OCI-LY7 (cell line): Measurements from ENCODE around the gene MCF2L2. TPM values are rescaled to one million over a fixed set of nuclear protein-coding genes. Genes with fewer than 3 reads are reported as not detected.

ENCODE experiments used
- BruUV-seq: library from RNA; stranded (reverse); fragments of 400-500 nt; replicated peaks from 2 replicates; lab custom pipeline; 2021; lab: Mats Ljungman, UMichigan
- CTCF ChIA-PET: fragments of 300-600 bp; sonication (Branson Sonifier 250); formaldehyde crosslinking; loops from one replicate; lab custom pipeline; 2022; ENCODE audit warnings: antibody characterized with exemption; ENCODE audit not compliant: unreplicated experiment; lab: Charles Lee
- POLR2A ChIA-PET: fragments of 300-600 bp; sonication (Branson Sonifier 250); formaldehyde crosslinking; loops from one replicate; lab custom pipeline; 2022; ENCODE audit warnings: antibody characterized with exemption; lab: Charles Lee
- DNase-seq: peaks from one replicate; pipeline ENCODE4 v3.0.0-alpha.2; 2015; ENCODE audit warnings: low spot score
- H2AFZ ChIP-seq: fragments of 200-600 bp; sonication (generic), shearing (Covaris generic); 2 replicates; pipeline ENCODE4 v1.6.1; 2014; ENCODE audit warnings: mild to moderate bottlenecking, antibody characterized with exemption, low read length, moderate library complexity
- H3K27ac ChIP-seq: fragments of 200-600 bp; sonication (generic); 2 replicates; pipeline ENCODE4 v1.5.1; 2014; ENCODE audit warnings: mixed run types, low read depth, mild to moderate bottlenecking, moderate library complexity, low read length, inconsistent platforms; ENCODE audit not compliant: poor library complexity, severe bottlenecking
- H3K36me3 ChIP-seq: fragments of 200-600 bp; sonication (generic); 2 replicates; pipeline ENCODE4 v1.6.1; 2014; ENCODE audit warnings: mild to moderate bottlenecking, antibody characterized with exemption, low read length, moderate library complexity, mixed read lengths; ENCODE audit not compliant: insufficient read depth
- H3K4me1 ChIP-seq: fragments of 200-600 bp; sonication (generic); 2 replicates; pipeline ENCODE4 v1.5.1; 2014; ENCODE audit warnings: mild to moderate bottlenecking, low read length; ENCODE audit not compliant: insufficient read depth, poor library complexity, severe bottlenecking
- H3K4me2 ChIP-seq: fragments of 200-600 bp; sonication (generic); 2 replicates; pipeline ENCODE4 v1.6.1; 2014; ENCODE audit warnings: mild to moderate bottlenecking, low read length
- H3K4me3 ChIP-seq: fragments of 200-600 bp; sonication (generic); 2 replicates; pipeline ENCODE4 v1.5.1; 2014; ENCODE audit warnings: mild to moderate bottlenecking, low read depth, low read length; ENCODE audit not compliant: poor library complexity, severe bottlenecking
- H3K79me2 ChIP-seq: fragments of 200-600 bp; sonication (generic); 2 replicates; pipeline ENCODE4 v1.6.1; 2016; ENCODE audit warnings: low read depth, mild to moderate bottlenecking, low read length, moderate library complexity, mixed read lengths; ENCODE audit not compliant: insufficient read depth
- H3K9me2 ChIP-seq: fragments of 200-600 bp; sonication (generic); 2 replicates; pipeline ENCODE4 v1.6.1; 2016; ENCODE audit warnings: mild to moderate bottlenecking, low read length, mixed read lengths; ENCODE audit not compliant: insufficient read depth
- H3K9me3 ChIP-seq: fragments of 200-600 bp; sonication (generic); 2 replicates; pipeline ENCODE4 v1.6.1; 2014; ENCODE audit warnings: mild to moderate bottlenecking, mixed run types, low read length, mixed read lengths
- H4K20me1 ChIP-seq: fragments of 200-600 bp; sonication (generic); 2 replicates; pipeline ENCODE4 v1.6.1; 2014; ENCODE audit warnings: mild to moderate bottlenecking, antibody characterized with exemption, low read length, moderate library complexity, mixed read lengths; ENCODE audit not compliant: insufficient read depth
- EZH2phosphoT487 ChIP-seq: fragments of 200-600 bp; sonication (generic); IDR thresholded peaks from 2 replicates; pipeline ENCODE4 v1.6.1; 2018; ENCODE audit warnings: low read depth, borderline replicate concordance, mild to moderate bottlenecking, mixed run types, antibody characterized with exemption, low read length, moderate library complexity, mixed read lengths
- intact Hi-C: fragments of 100-400 bp; cut with micrococcal nuclease; formaldehyde crosslinking; loops from one replicate; pipeline ENCODE4 v1.10.0; 2022; ENCODE audit not compliant: unreplicated experiment
- total RNA-seq, 2 experiments: library from RNA; depleted of rRNA in 1 of 2; stranded (reverse); fragments of >200 nt in 1 of 2; shearing (Covaris generic) in 1 of 2; gene quantifications; 2 replicates each; pipeline ENCODE4 v1.2.3, GENCODE V29; 2014 to 2022
- TF ChIP-seq, protein P1 (sequence below): fragments of 200-600 bp; sonication (generic); conservative IDR thresholded peaks from 2 replicates; pipeline ENCODE4 v1.5.1; 2014; ENCODE audit warnings: mild to moderate bottlenecking, antibody characterized with exemption, low read length, moderate library complexity, mixed read lengths

Gene MCF2L2
- total RNA-seq, 2 experiments from 2014 or later, result 6.6 to 8.0 TPM

DNA sequence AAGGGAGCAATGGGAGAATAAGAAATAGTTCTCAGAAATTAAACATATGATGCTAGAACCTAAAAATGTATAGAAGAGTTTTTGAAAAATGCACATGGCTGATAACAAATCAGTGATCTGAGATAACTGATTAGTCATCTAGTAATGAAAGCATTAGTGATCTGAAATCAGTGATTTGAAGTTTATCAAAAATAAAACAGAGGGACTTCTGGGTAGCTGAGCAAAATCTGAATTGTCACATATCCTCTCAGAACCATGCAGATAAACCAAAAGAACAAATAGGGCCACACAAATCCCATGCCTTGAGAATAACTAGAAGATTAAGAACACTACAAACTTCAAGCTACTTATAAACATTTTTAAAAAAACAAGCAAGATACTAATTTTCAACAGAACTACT is 71.5 kb downstream of the MCF2L2 start:
- H3K79me2 ChIP-seq, result no peaks in the 10 kb centered on the region
- intact Hi-C loops, result no loop called here
- no peak overlapping the region for H2AFZ ChIP-seq
- CTCF ChIA-PET, result no interaction called here
- H3K4me3 ChIP-seq, result no peak overlapping the region
- no TSS peak for BruUV-seq
- H3K9me3 ChIP-seq, result no peaks in the 10 kb centered on the region
- no peak for DNase-seq
- H3K27ac ChIP-seq, result no peak overlapping the region
- H3K36me3 ChIP-seq, result no peaks in the 10 kb centered on the region
- no peak overlapping the region for H3K4me2 ChIP-seq
- POLR2A ChIA-PET, result no interaction called here
- no peaks in the 10 kb centered on the region for H4K20me1 ChIP-seq
- no peaks in the 10 kb centered on the region for H3K9me2 ChIP-seq
- H3K4me1 ChIP-seq, result no peaks in the 10 kb centered on the region
- no peak for TF ChIP-seq EZH2phosphoT487
- TF ChIP-seq, protein P1, sequence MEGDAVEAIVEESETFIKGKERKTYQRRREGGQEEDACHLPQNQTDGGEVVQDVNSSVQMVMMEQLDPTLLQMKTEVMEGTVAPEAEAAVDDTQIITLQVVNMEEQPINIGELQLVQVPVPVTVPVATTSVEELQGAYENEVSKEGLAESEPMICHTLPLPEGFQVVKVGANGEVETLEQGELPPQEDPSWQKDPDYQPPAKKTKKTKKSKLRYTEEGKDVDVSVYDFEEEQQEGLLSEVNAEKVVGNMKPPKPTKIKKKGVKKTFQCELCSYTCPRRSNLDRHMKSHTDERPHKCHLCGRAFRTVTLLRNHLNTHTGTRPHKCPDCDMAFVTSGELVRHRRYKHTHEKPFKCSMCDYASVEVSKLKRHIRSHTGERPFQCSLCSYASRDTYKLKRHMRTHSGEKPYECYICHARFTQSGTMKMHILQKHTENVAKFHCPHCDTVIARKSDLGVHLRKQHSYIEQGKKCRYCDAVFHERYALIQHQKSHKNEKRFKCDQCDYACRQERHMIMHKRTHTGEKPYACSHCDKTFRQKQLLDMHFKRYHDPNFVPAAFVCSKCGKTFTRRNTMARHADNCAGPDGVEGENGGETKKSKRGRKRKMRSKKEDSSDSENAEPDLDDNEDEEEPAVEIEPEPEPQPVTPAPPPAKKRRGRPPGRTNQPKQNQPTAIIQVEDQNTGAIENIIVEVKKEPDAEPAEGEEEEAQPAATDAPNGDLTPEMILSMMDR, result no peak

DNA sequence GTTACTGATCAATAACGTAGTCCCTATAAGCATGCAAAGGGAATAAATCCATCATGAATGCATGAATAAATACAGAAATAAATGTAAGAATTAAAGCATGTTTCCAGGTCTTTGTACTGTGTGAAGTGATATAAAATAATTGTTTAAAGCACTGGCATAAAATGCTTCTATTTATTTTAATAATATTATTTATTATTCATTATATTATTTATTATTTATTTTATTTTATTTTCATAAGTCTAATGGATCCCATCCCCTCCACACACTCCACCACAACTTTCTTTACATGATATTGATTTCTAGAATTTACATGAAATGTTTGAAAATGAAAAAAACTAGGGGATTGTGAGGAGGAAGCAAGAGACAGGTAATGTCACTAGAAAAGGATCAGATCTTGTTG is 73.5 kb downstream of the MCF2L2 start:
- H3K4me2 ChIP-seq, result no peak overlapping the region
- intact Hi-C loops, result no loop called here
- no peaks in the 10 kb centered on the region for H3K9me3 ChIP-seq
- H3K9me2 ChIP-seq, result no peaks in the 10 kb centered on the region
- TF ChIP-seq, protein P1, result no peak
- no peak for TF ChIP-seq EZH2phosphoT487
- H3K36me3 ChIP-seq, result no peaks in the 10 kb centered on the region
- BruUV-seq, result no TSS peak
- H4K20me1 ChIP-seq, result no peaks in the 10 kb centered on the region
- no peak overlapping the region for H2AFZ ChIP-seq
- H3K79me2 ChIP-seq, result no peaks in the 10 kb centered on the region
- ChIA-PET CTCF (no interaction called here), POLR2A (no interaction called here)
- H3K4me1 ChIP-seq, result no peaks in the 10 kb centered on the region
- DNase-seq, result no peak
- H3K27ac ChIP-seq, result no peak overlapping the region
- no peak overlapping the region for H3K4me3 ChIP-seq

DNA sequence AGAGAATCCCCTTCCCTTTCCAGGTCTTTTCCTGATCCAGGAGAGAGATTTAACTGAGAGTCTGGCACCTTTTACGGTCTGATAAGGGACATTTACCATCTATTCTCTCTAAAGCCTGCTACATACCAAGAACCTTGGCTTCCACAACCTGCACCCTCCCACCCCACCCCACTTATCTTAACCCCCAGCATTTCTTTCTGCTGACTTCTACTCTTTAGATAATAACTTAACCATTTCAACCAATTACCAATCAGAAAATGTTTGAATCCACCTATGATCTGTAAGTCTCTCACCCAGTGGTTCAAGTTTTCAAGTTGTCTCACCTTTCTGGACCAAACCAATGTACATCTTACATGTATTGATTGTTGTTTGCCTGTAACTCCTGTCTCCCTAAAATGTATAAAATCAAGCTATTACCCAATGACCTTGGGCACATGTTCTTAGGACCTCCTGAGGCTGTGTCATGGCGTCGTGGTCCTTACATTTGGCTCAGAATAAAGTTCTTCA is 74.0 kb downstream of the MCF2L2 start:
- no peaks in the 10 kb centered on the region for H3K36me3 ChIP-seq
- H3K79me2 ChIP-seq, result no peaks in the 10 kb centered on the region
- no peak overlapping the region for H3K27ac ChIP-seq
- no peak overlapping the region for H3K4me3 ChIP-seq
- H3K9me3 ChIP-seq, result no peaks in the 10 kb centered on the region
- no peak for TF ChIP-seq EZH2phosphoT487
- TF ChIP-seq, protein P1, result no peak
- BruUV-seq, result no TSS peak
- H3K9me2 ChIP-seq, result no peaks in the 10 kb centered on the region
- CTCF ChIA-PET, result no interaction called here
- H3K4me2 ChIP-seq, result no peak overlapping the region
- intact Hi-C loops, result no loop called here
- DNase-seq, result no peak
- H2AFZ ChIP-seq, result no peak overlapping the region
- POLR2A ChIA-PET, result no interaction called here
- no peaks in the 10 kb centered on the region for H3K4me1 ChIP-seq
- no peaks in the 10 kb centered on the region for H4K20me1 ChIP-seq
